Right atrium auricular region (tissue), 2 donors: Measurements from ENCODE around the gene PRTFDC1. TPM values are rescaled to one million over a fixed set of nuclear protein-coding genes. Genes with fewer than 3 reads are reported as not detected.

Experiments used
- DNase-seq: peaks from one replicate; pipeline ENCODE4 v3.0.0-alpha.2; 2019; ENCODE audit warnings: low spot score
- H3K27ac ChIP-seq, 2 donors: fragments of 200-600 bp; sonication (generic); 1 replicate in 1 of 2; 2 replicates in 1 of 2; pipeline ENCODE4 v1.5.1; 2016 to 2019
- H3K27me3 ChIP-seq, 2 donors: fragments of 200-600 bp; sonication (generic); one replicate each; pipeline versions ENCODE4 v1.5.1 to v1.6.0; 2017 to 2019
- H3K36me3 ChIP-seq: fragments of 200-600 bp; sonication (generic); one replicate; pipeline ENCODE4 v1.5.1; 2016
- H3K4me1 ChIP-seq, 2 donors: fragments of 200-600 bp; sonication (generic); one replicate each; pipeline versions ENCODE4 v1.5.1 to v1.6.0; 2017 to 2019
- H3K4me3 ChIP-seq, 2 donors: fragments of 200-600 bp; sonication (generic); 1 replicate in 1 of 2; 2 replicates in 1 of 2; pipeline ENCODE4 v1.5.1; 2017 to 2019; ENCODE audit warnings: mild to moderate bottlenecking in 1 of 2, moderate library complexity in 1 of 2
- H3K9me3 ChIP-seq, 2 donors: fragments of 200-600 bp; sonication (generic); one replicate each; pipeline ENCODE4 v1.5.1; 2019
- total RNA-seq, 2 donors: library from RNA; depleted of rRNA; stranded (reverse); fragments of >200 nt; gene quantifications; one replicate each; pipeline ENCODE4 v1.1.0, GENCODE V29; 2016
- TF ChIP-seq, protein P1 (sequence below), 2 donors: fragments of 200-600 bp; sonication (generic); IDR thresholded peaks; one replicate each; pipeline ENCODE4 v1.5.1; 2019; ENCODE audit warnings: antibody characterized with exemption in 2 of 2

The PRTFDC1 gene
- total RNA-seq, 2 donors from 2014 or later: 4.0 to 5.6 TPM

DNA sequence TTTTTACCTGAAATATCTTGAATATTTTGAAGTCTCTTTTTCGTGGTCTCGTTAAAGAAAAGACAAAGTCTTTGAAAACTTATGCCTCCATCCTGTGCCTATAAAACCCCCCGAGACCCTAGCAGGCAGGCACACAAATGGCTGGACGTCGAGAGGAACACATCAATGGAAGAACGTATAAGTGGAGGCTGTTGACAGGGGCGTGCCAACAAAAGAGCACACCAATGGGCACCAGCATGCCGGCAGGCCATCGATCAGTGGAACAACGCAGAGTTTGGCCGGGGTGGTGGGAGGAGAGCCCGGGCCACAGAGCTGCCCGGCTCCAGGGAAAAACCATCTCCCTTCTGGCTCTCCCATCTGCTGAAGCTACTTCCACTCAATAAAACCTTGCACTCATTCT, 38.9 kb upstream of the PRTFDC1 start:
- Histone ChIP-seq H3K36me3 (no peaks in the 10 kb centered on the region), H3K9me3 (no peaks in the 10 kb centered on the region), H3K27ac (no peak overlapping the region), H3K27me3 (no peaks in the 10 kb centered on the region), H3K4me3 (no peak overlapping the region), H3K4me1 (peaks cover 0 to 8% of the 10 kb centered on the region in 2 donors)
- TF ChIP-seq, protein P1, sequence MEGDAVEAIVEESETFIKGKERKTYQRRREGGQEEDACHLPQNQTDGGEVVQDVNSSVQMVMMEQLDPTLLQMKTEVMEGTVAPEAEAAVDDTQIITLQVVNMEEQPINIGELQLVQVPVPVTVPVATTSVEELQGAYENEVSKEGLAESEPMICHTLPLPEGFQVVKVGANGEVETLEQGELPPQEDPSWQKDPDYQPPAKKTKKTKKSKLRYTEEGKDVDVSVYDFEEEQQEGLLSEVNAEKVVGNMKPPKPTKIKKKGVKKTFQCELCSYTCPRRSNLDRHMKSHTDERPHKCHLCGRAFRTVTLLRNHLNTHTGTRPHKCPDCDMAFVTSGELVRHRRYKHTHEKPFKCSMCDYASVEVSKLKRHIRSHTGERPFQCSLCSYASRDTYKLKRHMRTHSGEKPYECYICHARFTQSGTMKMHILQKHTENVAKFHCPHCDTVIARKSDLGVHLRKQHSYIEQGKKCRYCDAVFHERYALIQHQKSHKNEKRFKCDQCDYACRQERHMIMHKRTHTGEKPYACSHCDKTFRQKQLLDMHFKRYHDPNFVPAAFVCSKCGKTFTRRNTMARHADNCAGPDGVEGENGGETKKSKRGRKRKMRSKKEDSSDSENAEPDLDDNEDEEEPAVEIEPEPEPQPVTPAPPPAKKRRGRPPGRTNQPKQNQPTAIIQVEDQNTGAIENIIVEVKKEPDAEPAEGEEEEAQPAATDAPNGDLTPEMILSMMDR (IDR thresholded peaks at IDR 0.05): no peak
- DNase-seq: no peak

DNA sequence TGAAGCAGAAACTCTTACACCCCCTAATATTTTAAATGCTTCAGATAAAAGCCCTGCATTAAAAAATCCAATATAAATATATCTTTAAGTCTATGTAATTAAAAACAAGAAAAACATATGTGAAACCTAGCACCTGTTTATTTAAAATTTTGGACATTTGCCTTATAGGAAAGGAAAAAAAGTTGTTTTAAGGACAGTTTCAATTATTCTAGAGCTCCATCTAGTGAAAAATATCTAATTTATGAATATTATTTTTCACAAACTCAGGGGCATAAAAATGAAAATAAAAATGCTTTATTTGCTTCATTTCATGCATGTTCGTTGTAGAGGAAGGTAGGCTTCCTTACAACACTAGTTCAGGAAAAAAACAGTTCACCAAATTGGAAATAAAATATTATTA, 37.5 kb upstream of the PRTFDC1 start:
- Histone ChIP-seq H3K9me3 (no peaks in the 10 kb centered on the region), H3K36me3 (no peaks in the 10 kb centered on the region), H3K4me1 (peaks cover 0 to 14% of the 10 kb centered on the region in 2 donors), H3K27ac (no peak overlapping the region), H3K4me3 (no peak overlapping the region), H3K27me3 (no peaks in the 10 kb centered on the region)
- TF ChIP-seq, protein P1 (IDR thresholded peaks at IDR 0.05): peak in 1 of 2 donors; percentile 48
- DNase-seq: no peak

- TF ChIP-seq, protein P1 (IDR thresholded peaks at IDR 0.05): no peak
- Histone ChIP-seq H3K27me3 (no peaks in the 10 kb centered on the region), H3K4me3 (no peak overlapping the region), H3K27ac (no peak overlapping the region), H3K9me3 (no peaks in the 10 kb centered on the region), H3K4me1 (peaks cover 0 to 17% of the 10 kb centered on the region in 2 donors), H3K36me3 (no peaks in the 10 kb centered on the region)
- DNase-seq: no peak
These were observed 36.6 kb upstream of the PRTFDC1 start for GRCh38 chr10:24988831-24989640.

GRCh38 chr10:24984906-24985305, 32.5 kb upstream of the PRTFDC1 start:
- no peak for DNase-seq
- TF ChIP-seq, protein P1 (IDR thresholded peaks at IDR 0.05): no peak
- no peaks in the 10 kb centered on the region for H3K27me3 ChIP-seq
- H3K4me1 ChIP-seq: peaks cover 0 to 17% of the 10 kb centered on the region in 2 donors
- H3K4me3 ChIP-seq: no peak overlapping the region
- H3K9me3 ChIP-seq: no peaks in the 10 kb centered on the region
- no peak overlapping the region for H3K27ac ChIP-seq
- H3K36me3 ChIP-seq: no peaks in the 10 kb centered on the region

DNA sequence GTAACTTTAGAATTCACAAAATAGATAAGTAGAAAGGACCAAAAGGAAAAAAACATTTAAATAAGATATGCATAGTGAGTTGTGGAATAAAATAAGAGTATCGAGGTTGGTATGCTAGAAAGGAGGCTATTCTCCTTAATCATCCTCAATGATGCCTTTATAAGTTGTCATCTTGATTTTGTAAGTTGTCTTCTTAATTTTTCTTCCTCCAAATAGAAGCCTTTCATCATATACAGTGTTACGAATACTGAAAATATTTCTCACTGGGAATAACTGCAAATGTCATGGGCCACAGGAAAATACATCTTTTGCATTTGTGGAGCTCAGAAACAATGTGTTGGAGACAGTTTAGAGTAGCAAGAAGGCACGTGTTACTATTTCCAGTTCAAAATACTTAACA, 31.5 kb upstream of the PRTFDC1 start:
- DNase-seq: no peak
- H3K36me3 ChIP-seq: no peaks in the 10 kb centered on the region
- no peaks in the 10 kb centered on the region for H3K9me3 ChIP-seq
- TF ChIP-seq, protein P1 (IDR thresholded peaks at IDR 0.05): no peak
- H3K4me3 ChIP-seq: no peak overlapping the region
- H3K27ac ChIP-seq: no peak overlapping the region
- H3K4me1 ChIP-seq: peaks cover 0 to 14% of the 10 kb centered on the region in 2 donors
- H3K27me3 ChIP-seq: no peaks in the 10 kb centered on the region
